HG03342 (cell line): ENCODE data around the gene ARHGEF1.
"Not testable (repeated sequence)": the region's sequence is repeated elsewhere in the genome, so short reads cannot be mapped to it uniquely, and the experiment has no call there.

Source experiments
- ATAC-seq: cut with Tn5 transposase; IDR thresholded peaks from one replicate; pipeline ENCODE4 v1.9.1; 2021; ENCODE audit warnings: mild to moderate bottlenecking, moderate library complexity; ENCODE audit not compliant: unreplicated experiment

The ARHGEF1 gene

DNA sequence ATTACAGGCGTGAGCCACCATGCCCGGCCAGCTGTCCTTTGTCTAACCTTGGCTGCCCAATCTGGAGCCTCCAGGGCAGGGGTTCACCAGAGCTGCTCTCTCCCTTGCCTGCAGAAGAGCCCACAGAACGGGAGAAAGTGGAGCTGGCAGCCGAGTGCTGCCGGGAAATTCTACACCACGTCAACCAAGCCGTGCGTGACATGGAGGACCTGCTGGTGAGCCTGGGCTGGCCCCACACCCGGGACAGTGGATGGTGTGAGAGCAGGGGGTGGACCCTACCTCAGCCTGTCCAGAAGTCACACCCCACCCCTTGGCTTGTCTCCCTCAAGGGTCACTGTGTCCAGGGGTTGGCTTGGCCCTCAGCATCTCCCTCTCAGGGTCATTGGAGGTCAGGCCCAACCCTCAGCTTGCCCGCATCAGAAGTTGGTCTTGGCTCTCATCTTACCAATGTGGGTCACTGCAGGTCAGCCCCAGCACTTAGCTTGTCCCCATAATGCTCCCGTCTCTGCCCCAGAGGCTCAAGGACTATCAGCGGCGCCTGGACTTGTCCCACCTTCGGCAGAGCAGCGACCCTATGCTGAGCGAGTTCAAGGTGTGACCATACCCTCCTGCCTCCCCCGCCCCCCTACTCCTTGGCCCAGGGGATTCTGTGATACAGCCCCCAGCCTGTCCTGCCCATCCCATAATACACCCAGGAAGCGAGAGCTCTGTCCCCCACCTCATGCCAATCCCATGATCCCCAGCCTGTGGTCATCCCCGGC, 20.4 kb downstream of the ARHGEF1 start:
- ATAC-seq = no peak

DNA sequence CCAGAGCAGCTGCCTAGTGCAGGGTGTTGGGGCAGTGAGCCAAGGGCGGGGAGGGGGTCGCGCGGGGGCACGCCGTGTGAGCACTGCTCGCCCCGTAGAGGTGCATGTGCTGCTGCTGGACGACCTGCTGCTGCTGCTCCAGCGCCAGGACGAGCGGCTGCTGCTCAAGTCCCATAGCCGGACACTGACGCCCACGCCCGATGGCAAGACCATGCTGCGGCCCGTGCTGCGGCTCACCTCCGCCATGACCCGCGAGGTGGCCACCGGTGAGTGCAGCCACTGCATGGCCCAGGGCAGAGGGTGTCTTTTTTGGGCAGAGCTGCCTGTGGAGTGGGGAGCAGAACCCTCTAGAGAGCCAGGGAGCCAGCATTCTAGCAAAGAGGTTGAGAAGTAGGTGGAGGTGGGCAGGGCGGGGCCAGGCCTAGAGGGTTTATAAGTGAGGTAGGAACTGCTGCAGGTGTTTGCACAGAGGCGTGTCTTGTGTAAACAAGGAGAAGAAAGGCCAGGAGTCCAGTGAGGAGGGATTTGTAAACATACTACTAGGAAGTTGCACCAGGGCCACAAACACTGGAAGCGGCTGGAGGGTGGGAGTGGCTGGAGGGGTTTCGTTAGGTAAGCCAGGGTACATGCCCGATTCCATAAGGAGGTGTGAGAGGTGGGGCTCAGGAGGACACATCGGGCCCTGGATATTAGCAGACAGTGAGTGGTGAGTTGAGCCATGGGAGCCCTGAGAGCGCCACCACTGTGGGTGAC, 21.3 kb downstream of the ARHGEF1 start:
- no peak for ATAC-seq

GRCh38 chr19:41905273-41906002, 22.5 kb downstream of the ARHGEF1 start:
- no peak for ATAC-seq

DNA sequence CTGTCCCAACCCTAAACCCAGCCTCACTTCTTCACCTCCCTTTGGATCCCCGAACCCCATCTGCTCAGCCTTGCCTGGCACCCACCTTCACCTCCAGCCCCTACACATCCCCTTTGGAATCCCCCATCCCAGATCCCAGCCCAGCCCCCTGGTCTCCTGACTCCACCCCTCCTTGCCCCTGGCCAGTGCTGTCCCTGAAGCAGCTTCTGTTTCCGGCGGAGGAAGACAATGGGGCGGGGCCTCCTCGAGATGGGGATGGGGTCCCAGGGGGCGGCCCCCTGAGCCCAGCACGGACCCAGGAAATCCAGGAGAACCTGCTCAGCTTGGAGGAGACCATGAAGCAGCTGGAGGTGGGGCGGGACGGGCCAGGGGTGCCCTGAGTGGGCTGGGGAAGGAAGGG, 23.3 kb downstream of the ARHGEF1 start:
- no peak for ATAC-seq

- ATAC-seq = no peak
Observed at GRCh38 chr19:41906916-41907680, 24.1 kb downstream of the ARHGEF1 start.

- ATAC-seq = no peak
Observed at GRCh38 chr19:41907994-41908615, 25.1 kb downstream of the ARHGEF1 start.

- ATAC-seq = no peak
Observed at GRCh38 chr19:41908724-41909464, 25.9 kb downstream of the ARHGEF1 start.

DNA sequence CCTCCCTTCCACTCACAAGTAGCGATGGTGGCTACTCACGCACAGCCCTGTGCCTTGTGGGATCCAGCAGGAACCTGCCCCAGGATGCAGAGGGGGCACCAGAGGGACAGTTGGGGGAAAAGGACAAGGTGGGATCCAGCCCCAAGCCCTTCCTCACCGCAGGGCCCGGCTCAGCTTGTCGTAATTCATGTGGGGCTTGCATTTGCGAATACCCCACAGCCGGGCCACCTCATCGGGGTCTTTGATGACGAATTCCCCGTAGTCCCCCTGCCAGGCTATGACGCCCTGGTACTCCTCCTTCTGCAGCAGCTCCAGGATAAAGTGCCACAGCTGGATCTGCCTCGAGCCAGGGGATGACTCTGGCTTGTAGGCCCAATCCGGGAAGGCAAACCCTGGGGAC, 26.7 kb downstream of the ARHGEF1 start:
- no peak for ATAC-seq

DNA sequence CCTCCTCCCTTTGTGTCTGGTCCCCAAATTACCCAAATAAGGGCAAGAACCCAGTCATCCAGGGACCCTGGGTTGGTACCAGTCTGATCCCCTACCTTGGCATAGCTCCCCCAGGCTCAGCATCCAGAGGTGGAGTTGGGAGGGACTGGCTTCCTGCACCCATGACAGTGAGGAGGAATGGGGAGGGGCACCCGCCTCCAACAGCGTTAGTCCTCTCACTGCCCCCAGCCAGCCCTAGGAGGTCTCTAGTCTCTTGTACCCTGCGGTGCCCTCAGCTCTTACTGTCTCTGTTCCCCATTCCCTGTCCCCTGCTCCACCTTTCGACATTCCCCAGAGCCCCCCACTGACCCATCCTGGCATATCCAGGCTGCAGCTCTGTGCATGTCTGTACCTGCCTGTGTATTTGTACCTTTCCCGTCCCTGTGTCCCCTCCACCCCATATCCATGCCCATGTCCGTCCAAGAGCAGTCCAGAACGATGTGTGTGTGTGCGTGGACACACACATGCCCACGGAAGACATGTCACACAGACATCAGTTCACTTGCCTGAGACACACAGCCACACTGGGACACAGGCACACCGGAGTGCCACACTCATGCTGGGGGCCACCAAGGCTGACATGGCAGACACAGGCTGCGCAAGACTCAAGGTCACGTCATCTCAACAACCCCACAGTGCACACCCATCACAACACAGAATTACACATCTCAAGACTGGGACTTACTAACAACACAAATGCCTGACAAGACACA, 27.4 kb downstream of the ARHGEF1 start:
- ATAC-seq = no peak

GRCh38 chr19:41910992-41911888, 28.3 kb downstream of the ARHGEF1 start:
- ATAC-seq = no peak

DNA sequence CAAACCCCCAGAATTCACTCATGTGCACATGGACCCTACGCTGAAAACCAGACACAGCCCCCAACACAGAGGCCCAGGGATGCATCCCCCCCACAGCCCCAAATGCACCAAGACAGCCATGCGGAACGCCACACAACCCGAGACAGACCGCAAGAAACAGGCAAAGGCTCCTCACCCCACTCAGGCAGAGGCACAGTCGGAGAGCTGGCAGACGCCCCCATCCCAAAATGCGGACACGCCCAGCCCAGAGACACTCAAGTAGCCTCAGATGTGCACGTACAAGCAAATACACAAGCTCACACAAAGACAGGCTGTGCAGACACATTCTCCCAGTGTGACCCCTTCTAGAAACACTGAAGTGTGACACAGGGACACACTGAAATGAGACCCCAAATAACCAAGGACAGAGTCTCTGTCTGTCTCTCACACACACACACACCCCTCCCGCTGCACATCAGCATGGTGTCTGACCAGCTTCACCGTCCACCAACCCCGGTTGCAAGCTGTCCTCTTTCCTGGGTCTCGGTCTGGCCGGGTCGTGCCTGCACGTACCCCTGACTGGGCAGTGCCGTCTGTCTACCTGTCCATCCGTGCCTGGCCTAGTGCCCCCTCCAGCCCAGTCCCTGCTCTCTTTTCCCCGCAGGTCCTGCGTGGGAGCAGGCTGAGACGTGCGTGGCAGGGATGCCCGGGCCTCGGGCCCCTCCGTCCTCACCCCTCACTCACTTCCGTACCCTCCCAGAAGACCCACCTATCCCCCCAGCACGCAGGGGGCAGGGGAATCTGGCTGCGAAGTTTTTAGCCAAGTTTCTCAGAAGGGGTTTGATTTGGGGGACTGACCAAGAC, 29.1 kb downstream of the ARHGEF1 start:
- no peak for ATAC-seq

DNA sequence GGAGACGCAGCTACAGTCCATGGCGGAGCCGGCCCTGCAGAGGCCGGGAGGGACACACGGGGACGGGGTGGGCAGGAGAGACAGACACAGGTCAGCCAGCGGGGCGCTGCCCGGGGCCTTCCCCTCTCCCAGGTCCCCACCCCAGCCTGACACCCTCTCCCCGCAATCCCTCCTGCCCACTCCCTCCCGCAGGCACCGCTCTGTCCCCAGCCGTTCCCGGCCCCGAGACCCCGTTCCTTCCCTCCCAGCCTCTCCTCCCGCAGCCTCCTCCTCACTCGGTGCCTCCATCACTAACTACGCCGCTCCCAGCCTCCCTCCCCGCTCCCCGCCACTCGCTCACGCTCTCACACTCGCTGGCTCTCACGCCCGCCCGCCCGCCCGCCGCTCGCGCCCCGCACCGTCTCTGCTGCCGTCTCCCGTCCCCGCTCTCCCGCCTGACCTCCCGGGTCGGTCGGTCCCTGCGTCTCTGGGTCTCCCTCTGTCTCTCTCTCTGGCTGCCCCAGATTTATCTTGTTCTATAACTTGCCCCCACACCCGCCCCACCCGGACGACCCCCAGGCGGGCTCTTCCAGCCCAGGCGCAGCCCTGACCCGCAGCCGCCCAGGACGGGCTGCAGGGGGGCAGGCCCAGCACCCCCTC, 30.0 kb downstream of the ARHGEF1 start:
- no peak for ATAC-seq

- ATAC-seq = no peak
Observed at GRCh38 chr19:41913538-41914423, 30.8 kb downstream of the ARHGEF1 start.

- not testable (repeated sequence) for ATAC-seq
Observed at GRCh38 chr19:41914424-41914834, 31.4 kb downstream of the ARHGEF1 start.

DNA sequence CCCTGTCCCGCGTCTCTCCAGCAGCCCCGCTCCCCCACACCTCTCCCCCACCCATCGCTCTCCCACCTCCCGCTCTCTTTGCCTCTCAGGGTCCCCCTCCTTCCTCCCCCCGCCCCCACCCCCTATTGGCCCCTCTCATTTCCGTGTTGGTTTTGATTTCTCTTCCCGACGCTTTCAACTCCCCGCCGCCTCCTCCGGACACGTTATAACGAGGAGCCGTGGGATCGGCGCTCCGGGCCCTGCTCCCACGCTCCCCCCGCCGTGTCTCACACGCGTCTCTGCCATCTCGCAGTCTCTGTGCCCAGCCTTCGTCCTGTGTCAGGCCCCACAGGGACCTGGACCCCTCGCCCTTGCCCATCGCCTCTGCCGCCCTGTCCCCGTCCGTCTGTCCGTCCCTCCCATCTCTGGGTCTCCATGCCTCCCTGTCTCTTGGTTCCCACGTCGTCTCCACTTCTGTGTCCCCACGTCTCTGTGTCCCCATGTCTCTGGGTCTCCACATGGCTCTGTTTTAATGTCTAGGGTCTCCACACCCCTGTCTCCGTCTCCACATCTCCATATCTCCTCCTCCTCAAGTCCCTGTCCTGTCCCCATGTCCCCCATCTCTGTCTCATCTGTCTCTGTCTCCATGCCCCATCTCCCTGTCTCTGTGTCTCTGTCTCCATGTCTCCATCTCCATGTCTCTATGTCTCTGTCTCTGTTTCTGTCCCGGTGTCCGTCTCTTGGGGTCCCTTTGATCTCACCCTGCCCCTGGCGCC, 32.2 kb downstream of the ARHGEF1 start:
- no peak for ATAC-seq
